Epithelial cell of esophagus (primary cell): Measurements from ENCODE around the gene OTUD5.

ENCODE experiments used
- DNase-seq: peaks from one replicate; pipeline ENCODE4 v3.0.0; 2010; ENCODE audit warnings: low read depth
- H3K4me3 ChIP-seq: 2 replicates; pipeline ENCODE4 v1.5.1; 2011; ENCODE audit warnings: mild to moderate bottlenecking, low read length, control low read depth
- CTCF ChIP-seq: IDR thresholded peaks from 2 replicates; pipeline ENCODE4 v1.5.1; 2011; ENCODE audit warnings: low read depth, mild to moderate bottlenecking, low read length, control low read depth, inconsistent platforms; ENCODE audit not compliant: insufficient read depth; ENCODE audit errors: missing control alignments

Gene OTUD5

GRCh38 chrX:48974033-48974432 lies 16.6 kb upstream of the OTUD5 start:
- no peak overlapping the region for H3K4me3 ChIP-seq
- TF ChIP-seq CTCF, result no peak
- DNase-seq, result no peak

GRCh38 chrX:48972220-48973164 lies 15.1 kb upstream of the OTUD5 start:
- peak; percentile 62 for TF ChIP-seq CTCF
- H3K4me3 ChIP-seq, result peak overlapping the region; percentile 13
- peak; percentile 39 for DNase-seq

GRCh38 chrX:48971249-48972219 lies 14.1 kb upstream of the OTUD5 start, which contains the start of gene KCND1:
KCND1 (minus strand) TSS chrX:48971844; CDS start chrX:48970271, 1,573 bp downstream.
- H3K4me3 ChIP-seq, result peak within 1 kb of the TSS; percentile 13
- DNase-seq, result peak; percentile 24

GRCh38 chrX:48969471-48969870 lies 12.1 kb upstream of the OTUD5 start:
- no peak for DNase-seq
- no peak for TF ChIP-seq CTCF
- H3K4me3 ChIP-seq, result no peak overlapping the region

More at GRCh38 chrX:48971249-48972219, 14.1 kb upstream of the OTUD5 start, which contains the start of gene KCND1:
- no peak for TF ChIP-seq CTCF

GRCh38 chrX:48968377-48968776 lies 11.0 kb upstream of the OTUD5 start:
- no peak for DNase-seq
- H3K4me3 ChIP-seq, result no peak overlapping the region
- no peak for TF ChIP-seq CTCF

- no peak for DNase-seq
- no peak overlapping the region for H3K4me3 ChIP-seq
- no peak for TF ChIP-seq CTCF
Measured at GRCh38 chrX:48966796-48967579, 9.6 kb upstream of the OTUD5 start.
